HG03469 (cell line): ENCODE results near the gene CD44.

ENCODE experiments used
- ATAC-seq: cut with Tn5 transposase; IDR thresholded peaks from one replicate; pipeline ENCODE4 v1.9.1; 2021; ENCODE audit warnings: mild to moderate bottlenecking, moderate library complexity, moderate number of reproducible peaks; ENCODE audit not compliant: unreplicated experiment

CD44 gene

GRCh38 chr11:35155677-35156076 lies 16.7 kb downstream of the CD44 start:
- ATAC-seq = no peak

GRCh38 chr11:35157814-35158700 lies 19.1 kb downstream of the CD44 start:
- ATAC-seq = no peak

- ATAC-seq = no peak
Observed at GRCh38 chr11:35158701-35159510, 19.9 kb downstream of the CD44 start.

GRCh38 chr11:35160246-35160824 lies 21.4 kb downstream of the CD44 start:
- ATAC-seq = no peak

GRCh38 chr11:35160902-35161597 lies 22.1 kb downstream of the CD44 start:
- ATAC-seq = no peak

- ATAC-seq = no peak
Observed at GRCh38 chr11:35162745-35163144, 23.8 kb downstream of the CD44 start.

GRCh38 chr11:35163209-35163608 lies 24.2 kb downstream of the CD44 start:
- no peak for ATAC-seq

- peak; percentile 23 for ATAC-seq
Observed at GRCh38 chr11:35163702-35164496, 24.9 kb downstream of the CD44 start.

GRCh38 chr11:35165030-35165422 lies 26.1 kb downstream of the CD44 start:
- ATAC-seq = no peak

GRCh38 chr11:35165423-35166368 lies 26.7 kb downstream of the CD44 start:
- ATAC-seq = peak; percentile 73

GRCh38 chr11:35166369-35167360 lies 27.7 kb downstream of the CD44 start:
- ATAC-seq = no peak

GRCh38 chr11:35167426-35167954 lies 28.5 kb downstream of the CD44 start:
- no peak for ATAC-seq

GRCh38 chr11:35168671-35169070 lies 29.7 kb downstream of the CD44 start:
- no peak for ATAC-seq

- no peak for ATAC-seq
Observed at GRCh38 chr11:35169112-35169511, 30.1 kb downstream of the CD44 start.

- no peak for ATAC-seq
Observed at GRCh38 chr11:35169754-35170153, 30.8 kb downstream of the CD44 start.

GRCh38 chr11:35170503-35170902 lies 31.5 kb downstream of the CD44 start:
- ATAC-seq = no peak

GRCh38 chr11:35171226-35171625 lies 32.3 kb downstream of the CD44 start:
- no peak for ATAC-seq
